Loucy (cell line): ENCODE measurements around the gene GADL1.

Experiments used
- H2AFZ ChIP-seq: fragments of 200-600 bp; sonication (generic); 2 replicates; pipeline ENCODE4 v1.6.0; 2016; ENCODE audit warnings: antibody characterized with exemption, mild to moderate bottlenecking, low read length, moderate library complexity
- H3F3A ChIP-seq: fragments of 200-600 bp; 2 replicates; pipeline ENCODE4 v1.6.0; 2016; ENCODE audit warnings: antibody characterized with exemption, low read depth, mild to moderate bottlenecking
- H3K27me3 ChIP-seq: fragments of 200-600 bp; sonication (generic); 2 replicates; pipeline ENCODE4 v1.6.1; 2014; ENCODE audit warnings: low read length, mild to moderate bottlenecking; ENCODE audit not compliant: insufficient read depth, poor library complexity, severe bottlenecking
- H3K36me3 ChIP-seq: fragments of 200-600 bp; sonication (generic); 2 replicates; pipeline ENCODE4 v1.6.1; 2016; ENCODE audit warnings: low read length; ENCODE audit not compliant: insufficient read depth
- H3K4me1 ChIP-seq: fragments of 200-600 bp; sonication (generic); 2 replicates; pipeline ENCODE4 v1.5.1; 2014; ENCODE audit warnings: low read length, mild to moderate bottlenecking; ENCODE audit not compliant: insufficient read depth, poor library complexity, severe bottlenecking
- H3K4me2 ChIP-seq: fragments of 200-600 bp; sonication (generic); 2 replicates; pipeline ENCODE4 v1.6.0; 2014; ENCODE audit warnings: antibody characterized with exemption, low read length, low read depth, mild to moderate bottlenecking; ENCODE audit not compliant: poor library complexity, severe bottlenecking
- H3K4me3 ChIP-seq: fragments of 200-600 bp; sonication (generic); 2 replicates; pipeline ENCODE4 v1.5.1; 2014; ENCODE audit warnings: low read length, mild to moderate bottlenecking, mixed read lengths; ENCODE audit not compliant: poor library complexity, severe bottlenecking
- H3K79me2 ChIP-seq: fragments of 200-600 bp; sonication (generic); 2 replicates; pipeline ENCODE4 v1.6.1; 2014; ENCODE audit warnings: low read length; ENCODE audit not compliant: insufficient read depth
- H3K9ac ChIP-seq: fragments of 200-600 bp; sonication (generic); 2 replicates; pipeline ENCODE4 v1.6.0; 2014; ENCODE audit warnings: mild to moderate bottlenecking, low read depth, low read length, moderate library complexity; ENCODE audit not compliant: poor library complexity, severe bottlenecking
- H3K9me2 ChIP-seq: fragments of 200-600 bp; sonication (generic); replicated peaks from 2 replicates; pipeline ENCODE4 v1.6.1; 2016; ENCODE audit warnings: low read depth, low read length, mixed read lengths
- H3K9me3 ChIP-seq: fragments of 200-600 bp; sonication (generic); 2 replicates; pipeline ENCODE4 v1.6.1; 2014; ENCODE audit warnings: mild to moderate bottlenecking, antibody characterized with exemption, low read length, low read depth; ENCODE audit not compliant: insufficient read depth
- H4K20me1 ChIP-seq: fragments of 200-600 bp; sonication (generic); 2 replicates; pipeline ENCODE4 v1.6.0; 2014; ENCODE audit warnings: antibody characterized with exemption, low read length, mild to moderate bottlenecking; ENCODE audit not compliant: insufficient read depth, poor library complexity, severe bottlenecking
- CTCF ChIP-seq: fragments of 200-600 bp; sonication (generic); conservative IDR thresholded peaks from 2 replicates; pipeline ENCODE4 v1.5.1; 2014; ENCODE audit warnings: mild to moderate bottlenecking, antibody characterized with exemption, low read length
- EZH2phosphoT487 ChIP-seq: fragments of 200-600 bp; IDR thresholded peaks from 2 replicates; pipeline ENCODE4 v1.6.1; 2018; ENCODE audit warnings: antibody characterized with exemption, mild to moderate bottlenecking, moderate library complexity, borderline replicate concordance

The GADL1 gene

GRCh38 chr3:30790150-30790549 lies 104.3 kb downstream of the GADL1 start:
- no peak overlapping the region for H3K4me3 ChIP-seq
- no peaks in the 10 kb centered on the region for H3K79me2 ChIP-seq
- no peaks in the 10 kb centered on the region for H3F3A ChIP-seq
- H3K9me2 ChIP-seq = no peaks in the 10 kb centered on the region
- TF ChIP-seq CTCF (no peak), EZH2phosphoT487 (no peak)
- no peak overlapping the region for H3K9ac ChIP-seq
- no peaks in the 10 kb centered on the region for H3K9me3 ChIP-seq
- no peak overlapping the region for H2AFZ ChIP-seq
- no peaks in the 10 kb centered on the region for H4K20me1 ChIP-seq
- H3K4me1 ChIP-seq = no peaks in the 10 kb centered on the region
- no peaks in the 10 kb centered on the region for H3K36me3 ChIP-seq
- H3K27me3 ChIP-seq = no peaks in the 10 kb centered on the region
- no peak overlapping the region for H3K4me2 ChIP-seq

- H3K4me2 ChIP-seq = no peak overlapping the region
- H2AFZ ChIP-seq = no peak overlapping the region
- no peaks in the 10 kb centered on the region for H3K27me3 ChIP-seq
- H3K36me3 ChIP-seq = no peaks in the 10 kb centered on the region
- no peaks in the 10 kb centered on the region for H3K79me2 ChIP-seq
- H3K4me3 ChIP-seq = no peak overlapping the region
- H3K4me1 ChIP-seq = no peaks in the 10 kb centered on the region
- no peak for TF ChIP-seq EZH2phosphoT487
- H3K9me2 ChIP-seq = no peaks in the 10 kb centered on the region
- no peaks in the 10 kb centered on the region for H3F3A ChIP-seq
- H3K9me3 ChIP-seq = no peaks in the 10 kb centered on the region
- H4K20me1 ChIP-seq = no peaks in the 10 kb centered on the region
- H3K9ac ChIP-seq = no peak overlapping the region
Measured at GRCh38 chr3:30786365-30786764, 108.1 kb downstream of the GADL1 start.

GRCh38 chr3:30779686-30780287 lies 114.7 kb downstream of the GADL1 start:
- H4K20me1 ChIP-seq = no peaks in the 10 kb centered on the region
- no peak overlapping the region for H3K4me3 ChIP-seq
- TF ChIP-seq EZH2phosphoT487 = no peak
- TF ChIP-seq CTCF = peak; percentile 84
- no peak overlapping the region for H3K4me2 ChIP-seq
- no peak overlapping the region for H3K9ac ChIP-seq
- H3F3A ChIP-seq = no peaks in the 10 kb centered on the region
- H3K79me2 ChIP-seq = no peaks in the 10 kb centered on the region
- H3K9me2 ChIP-seq = no peaks in the 10 kb centered on the region
- H3K27me3 ChIP-seq = no peaks in the 10 kb centered on the region
- peaks cover 6% of the 10 kb centered on the region for H3K4me1 ChIP-seq
- no peaks in the 10 kb centered on the region for H3K36me3 ChIP-seq
- no peaks in the 10 kb centered on the region for H3K9me3 ChIP-seq
- H2AFZ ChIP-seq = no peak overlapping the region; the same call in 1 of the 2 replicates

- Histone ChIP-seq H3K9me2 (no peaks in the 10 kb centered on the region), H3K36me3 (no peaks in the 10 kb centered on the region), H3K27me3 (no peaks in the 10 kb centered on the region), H3F3A (no peaks in the 10 kb centered on the region), H3K4me1 (peaks cover 6% of the 10 kb centered on the region), H3K9me3 (no peaks in the 10 kb centered on the region), H3K4me3 (no peak overlapping the region), H2AFZ (no peak overlapping the region), H3K79me2 (no peaks in the 10 kb centered on the region), H3K4me2 (no peak overlapping the region), H4K20me1 (no peaks in the 10 kb centered on the region), H3K9ac (no peak overlapping the region)
- TF ChIP-seq EZH2phosphoT487 = no peak
Measured at GRCh38 chr3:30778933-30779332, 115.5 kb downstream of the GADL1 start.
